BLaER1 treated with 17β-estradiol and CSF1 and Interleukin-3, amounts not matched to agents 10 nM and 100 nM (cell line): ENCODE data around the gene OR2V2.
"Not testable (repeated sequence)": the region's sequence is repeated elsewhere in the genome, so short reads cannot be mapped to it uniquely, and the experiment has no call there.

Experiments used
- H3K27ac ChIP-seq, 11 experiments: shearing (Covaris generic); formaldehyde crosslinking; 2 replicates each; pipeline ENCODE4 v1.8.1; 2022
- H3K27me3 ChIP-seq, 11 experiments: shearing (Covaris generic); formaldehyde crosslinking; 2 replicates each; pipeline ENCODE4 v1.8.1; 2022
- H3K36me3 ChIP-seq, 11 experiments: shearing (Covaris generic); formaldehyde crosslinking; 2 replicates each; pipeline ENCODE4 v1.8.1; 2022
- H3K4me1 ChIP-seq, 10 experiments: shearing (Covaris generic); formaldehyde crosslinking; 2 replicates each; pipeline ENCODE4 v1.8.1; 2022
- H3K4me2 ChIP-seq, 11 experiments: shearing (Covaris generic); formaldehyde crosslinking; 2 replicates each; pipeline ENCODE4 v1.8.1; 2022
- H3K4me3 ChIP-seq, 10 experiments: shearing (Covaris generic); formaldehyde crosslinking; 2 replicates each; pipeline ENCODE4 v1.8.1; 2022
- H3K9ac ChIP-seq, 11 experiments: shearing (Covaris generic); formaldehyde crosslinking; 2 replicates each; pipeline ENCODE4 v1.8.1; 2022
- H3K9me3 ChIP-seq, 11 experiments: shearing (Covaris generic); formaldehyde crosslinking; replicated peaks in 1 of 11; 2 replicates each; pipeline ENCODE4 v1.8.1; 2022
- H4K20me1 ChIP-seq, 11 experiments: shearing (Covaris generic); formaldehyde crosslinking; 2 replicates each; pipeline ENCODE4 v1.8.1; 2022
- Cebpa-rat ChIP-seq, 11 experiments: shearing (Covaris generic); IDR thresholded peaks; 2 replicates each; pipeline ENCODE4 v1.8.1; 2022

Gene OR2V2

GRCh38 chr5:181105391-181106025 lies 41.9 kb upstream of the OR2V2 start:
- no peak overlapping the region for H3K4me3 ChIP-seq
- peaks cover 6 to 25% (median 18%) of the 10 kb centered on the region in 10 experiments; a peak in 18 of 20 replicates for H3K4me1 ChIP-seq

DNA sequence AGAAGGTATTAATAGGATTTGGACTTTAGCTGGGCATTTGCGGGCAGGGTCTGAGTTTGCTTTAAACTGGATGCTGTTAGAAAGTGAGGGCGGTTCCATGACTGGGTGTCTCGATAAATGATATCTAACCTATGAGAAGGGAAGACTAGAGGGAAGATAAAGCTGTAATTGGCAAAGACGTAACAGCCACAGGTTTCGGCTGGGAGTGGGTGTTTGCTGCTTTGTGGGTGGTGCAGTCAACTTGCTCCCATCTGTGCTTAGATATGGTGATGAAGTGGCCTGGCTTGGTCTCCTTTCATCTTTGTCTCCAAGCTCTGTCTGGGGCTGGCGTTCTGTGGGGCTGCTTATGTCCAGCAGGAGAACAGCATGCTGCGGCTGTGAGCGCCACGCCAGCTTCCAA lies 39.7 kb upstream of the OR2V2 start:
- H3K27me3 ChIP-seq: peaks cover 0 to 12% (median 0%) of the 10 kb centered on the region in 11 experiments; a peak in 8 of 22 replicates
- H3K9ac ChIP-seq: no peak overlapping the region
- no peaks in the 10 kb centered on the region for H3K36me3 ChIP-seq
- no peak overlapping the region for H3K4me3 ChIP-seq
- H3K27ac ChIP-seq: no peak overlapping the region
- H3K4me2 ChIP-seq: no peak overlapping the region
- TF ChIP-seq Cebpa-rat (IDR thresholded peaks at IDR 0.05): no peak
- H4K20me1 ChIP-seq: no peaks in the 10 kb centered on the region
- peaks cover 7 to 25% (median 20%) of the 10 kb centered on the region in 10 experiments; a peak in 19 of 20 replicates for H3K4me1 ChIP-seq
- H3K9me3 ChIP-seq: no peaks in the 10 kb centered on the region

More at GRCh38 chr5:181105391-181106025, 41.9 kb upstream of the OR2V2 start:
- H3K9me3 ChIP-seq: peaks cover 0 to under 1% (median 0%) of the 10 kb centered on the region in 11 experiments; a peak in 2 of 22 replicates
- no peak for TF ChIP-seq Cebpa-rat (IDR thresholded peaks at IDR 0.05)
- peaks cover 0 to 12% (median 0%) of the 10 kb centered on the region in 11 experiments; a peak in 8 of 22 replicates for H3K27me3 ChIP-seq
- no peaks in the 10 kb centered on the region for H3K36me3 ChIP-seq
- no peaks in the 10 kb centered on the region for H4K20me1 ChIP-seq
- H3K27ac ChIP-seq: no peak overlapping the region
- peak overlapping the region in 9 of 11 experiments; percentile 3 to 90 (median 70); a peak in 12 of 22 replicates for H3K4me2 ChIP-seq
- H3K9ac ChIP-seq: no peak overlapping the region

DNA sequence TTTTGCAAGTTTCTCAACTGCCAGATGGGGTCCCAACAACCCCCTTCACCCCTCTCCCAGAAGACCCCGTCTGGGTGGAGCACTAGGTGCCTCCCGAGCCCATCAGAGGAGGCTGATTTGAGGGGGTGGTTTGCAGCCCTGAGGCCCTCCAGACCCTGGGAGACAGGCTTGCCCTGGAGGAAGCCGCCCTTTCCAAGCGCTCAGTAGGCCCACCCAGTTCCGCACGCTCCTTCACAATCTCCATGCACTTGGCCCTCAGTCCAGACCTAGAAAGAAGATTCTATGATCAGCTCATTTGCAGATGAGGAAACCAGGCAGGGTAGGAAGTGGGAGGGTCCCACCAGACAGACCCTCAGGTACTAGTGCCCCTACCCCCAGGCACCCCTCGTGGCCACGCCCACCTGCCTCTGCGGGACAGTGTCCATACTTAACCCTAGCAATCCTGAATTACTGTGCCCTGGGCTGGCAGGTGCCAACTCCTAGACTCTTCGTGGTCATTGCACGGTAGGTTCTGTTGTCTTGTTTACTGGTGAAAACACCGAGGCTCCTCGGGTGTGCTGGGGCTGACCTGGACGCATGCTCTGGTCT lies 38.7 kb upstream of the OR2V2 start:
- H3K36me3 ChIP-seq: no peaks in the 10 kb centered on the region
- peaks cover 0 to 8% (median 0%) of the 10 kb centered on the region in 11 experiments; a peak in 5 of 22 replicates for H3K27me3 ChIP-seq
- H3K9me3 ChIP-seq: peaks cover 0 to 5% (median 0%) of the 10 kb centered on the region in 11 experiments; a peak in 3 of 22 replicates
- H3K4me3 ChIP-seq: no peak overlapping the region
- no peak overlapping the region for H3K9ac ChIP-seq
- H3K4me2 ChIP-seq: no peak overlapping the region
- H3K27ac ChIP-seq: no peak overlapping the region
- H4K20me1 ChIP-seq: no peaks in the 10 kb centered on the region
- H3K4me1 ChIP-seq: peaks cover 7 to 25% (median 20%) of the 10 kb centered on the region in 10 experiments; a peak in 19 of 20 replicates
- TF ChIP-seq Cebpa-rat (IDR thresholded peaks at IDR 0.05): no peak

- no peak overlapping the region for H3K4me2 ChIP-seq
- no peak for TF ChIP-seq Cebpa-rat (IDR thresholded peaks at IDR 0.05)
- no peak overlapping the region for H3K4me3 ChIP-seq
- no peaks in the 10 kb centered on the region for H4K20me1 ChIP-seq
- peaks cover 6 to 21% (median 16%) of the 10 kb centered on the region in 10 experiments; a peak in 18 of 20 replicates for H3K4me1 ChIP-seq
- no peak overlapping the region for H3K9ac ChIP-seq
- peaks cover 2 to 14% (median 7%) of the 10 kb centered on the region in 11 experiments; a peak in 14 of 22 replicates for H3K9me3 ChIP-seq
- no peaks in the 10 kb centered on the region for H3K36me3 ChIP-seq
- peaks cover 0 to 5% (median 1%) of the 10 kb centered on the region in 11 experiments; a peak in 7 of 22 replicates for H3K27me3 ChIP-seq
- no peak overlapping the region for H3K27ac ChIP-seq
Measured at GRCh38 chr5:181109489-181110013, 37.8 kb upstream of the OR2V2 start.

DNA sequence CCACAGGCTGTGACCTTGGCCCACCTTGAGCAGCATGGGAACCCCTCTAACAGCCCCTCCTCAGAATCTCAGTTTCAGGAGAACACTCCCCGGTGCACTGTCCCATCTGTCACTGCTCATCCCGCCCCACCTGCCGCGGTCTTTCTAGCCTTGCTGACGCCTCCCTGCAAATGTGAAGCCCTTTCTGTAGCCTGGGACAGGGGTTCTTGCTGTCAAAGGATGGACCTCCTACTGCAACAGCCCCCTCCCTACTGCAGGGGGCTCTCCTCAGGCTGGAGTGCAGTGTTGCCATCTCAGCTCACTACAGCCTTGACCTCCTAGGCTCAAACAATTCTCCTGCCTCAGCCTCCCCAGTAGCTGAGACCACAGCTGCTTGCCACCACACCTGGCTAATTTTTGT lies 36.4 kb upstream of the OR2V2 start:
- Histone ChIP-seq H3K4me3 (no peak overlapping the region), H3K4me2 (no peak overlapping the region), H3K27ac (no peak overlapping the region), H4K20me1 (no peaks in the 10 kb centered on the region), H3K9me3 (peaks cover 5 to 22% (median 14%) of the 10 kb centered on the region in 11 experiments; a peak in 14 of 22 replicates), H3K27me3 (peaks cover 0 to 12% (median 6%) of the 10 kb centered on the region in 11 experiments; a peak in 7 of 22 replicates), H3K36me3 (no peaks in the 10 kb centered on the region), H3K4me1 (peaks cover 0 to 10% (median 3%) of the 10 kb centered on the region in 10 experiments; a peak in 17 of 20 replicates), H3K9ac (no peak overlapping the region)
- TF ChIP-seq Cebpa-rat (IDR thresholded peaks at IDR 0.05): no peak

GRCh38 chr5:181112476-181112875 lies 34.9 kb upstream of the OR2V2 start:
- Histone ChIP-seq H3K4me2 (no peak overlapping the region), H3K9me3 (peaks cover 5 to 22% (median 14%) of the 10 kb centered on the region in 11 experiments; a peak in 14 of 22 replicates), H3K27ac (no peak overlapping the region), H3K27me3 (peaks cover 0 to 12% (median 6%) of the 10 kb centered on the region in 11 experiments; a peak in 7 of 22 replicates), H3K9ac (no peak overlapping the region), H3K4me3 (no peak overlapping the region), H4K20me1 (no peaks in the 10 kb centered on the region), H3K4me1 (peaks cover 0 to 10% (median 0%) of the 10 kb centered on the region in 10 experiments; a peak in 4 of 20 replicates), H3K36me3 (no peaks in the 10 kb centered on the region)
- TF ChIP-seq Cebpa-rat (IDR thresholded peaks at IDR 0.05): no peak

DNA sequence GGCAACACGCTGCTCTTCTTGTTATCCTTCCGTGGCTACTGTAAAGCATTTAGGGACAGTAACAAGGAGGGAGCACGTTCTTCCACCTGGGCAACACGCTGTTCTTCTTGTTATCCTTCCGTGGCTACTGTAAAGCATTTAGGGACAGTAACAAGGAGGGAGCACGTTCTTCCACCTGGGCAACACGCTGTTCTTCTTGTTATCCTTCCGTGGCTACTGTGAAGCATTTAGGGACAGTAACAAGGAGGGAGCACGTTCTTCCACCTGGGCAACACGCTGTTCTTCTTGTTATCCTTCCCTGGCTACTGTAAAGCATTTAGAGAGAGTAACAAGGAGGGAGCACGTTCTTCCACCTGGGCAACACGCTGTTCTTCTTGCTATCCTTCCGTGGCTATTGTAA lies 33.8 kb upstream of the OR2V2 start:
- H3K27me3 ChIP-seq: peaks cover 0 to 12% (median 6%) of the 10 kb centered on the region in 11 experiments; a peak in 7 of 22 replicates
- peaks cover 5 to 22% (median 14%) of the 10 kb centered on the region in 11 experiments; a peak in 14 of 22 replicates for H3K9me3 ChIP-seq
- not testable (repeated sequence) for H3K4me2 ChIP-seq, H3K4me1 ChIP-seq, H3K27ac ChIP-seq, H4K20me1 ChIP-seq, H3K9ac ChIP-seq, H3K4me3 ChIP-seq, H3K36me3 ChIP-seq

- Histone ChIP-seq H3K27ac (no peak overlapping the region), H3K9ac (no peak overlapping the region), H3K4me2 (no peak overlapping the region), H4K20me1 (no peaks in the 10 kb centered on the region), H3K4me3 (no peak overlapping the region), H3K4me1 (peaks cover 0 to 10% (median 0%) of the 10 kb centered on the region in 10 experiments; a peak in 4 of 20 replicates), H3K9me3 (peaks cover 5 to 22% (median 14%) of the 10 kb centered on the region in 11 experiments; a peak in 14 of 22 replicates), H3K27me3 (peaks cover 0 to 12% (median 6%) of the 10 kb centered on the region in 11 experiments; a peak in 7 of 22 replicates), H3K36me3 (no peaks in the 10 kb centered on the region)
- no peak for TF ChIP-seq Cebpa-rat (IDR thresholded peaks at IDR 0.05)
Measured at GRCh38 chr5:181114284-181114843, 33.0 kb upstream of the OR2V2 start.
